Activated CD8-positive, alpha-beta T cell treated with anti-CD3 and anti-CD28 coated beads for 36 hours (primary cell): ENCODE measurements around the gene ADCY6. TPM values are rescaled to one million over a fixed set of nuclear protein-coding genes. Genes with fewer than 3 reads are reported as not detected.

Experiments used
- ATAC-seq: fragments of 200-7000 bp; cut with Tn5 transposase; one replicate; pipeline ENCODE4 v1.10.0; 2021; ENCODE audit warnings: mild to moderate bottlenecking, moderate library complexity
- CTCF ChIA-PET: fragments of 350-600 bp; sonication (Branson Sonifier 250); formaldehyde crosslinking; loops from one replicate; lab custom pipeline; 2021; ENCODE audit warnings: antibody characterized with exemption; lab: Charles Lee
- POLR2A ChIA-PET: fragments of 350-600 bp; sonication (Branson Sonifier 250); formaldehyde crosslinking; loops from one replicate; lab custom pipeline; 2021; ENCODE audit warnings: antibody characterized with exemption; lab: Charles Lee
- DNase-seq: peaks from one replicate; pipeline ENCODE4 v3.0.0-alpha.2; 2020
- H3K27ac Mint-ChIP-seq: one replicate; pipeline ENCODE4 v1.8.0; 2021; ENCODE audit warnings: mild to moderate bottlenecking, mixed read lengths
- H3K27me3 Mint-ChIP-seq: one replicate; pipeline ENCODE4 v1.8.0; 2021; ENCODE audit warnings: mixed read lengths
- H3K36me3 Mint-ChIP-seq: one replicate; pipeline ENCODE4 v1.8.0; 2021; ENCODE audit warnings: low read depth, mixed read lengths
- H3K4me1 Mint-ChIP-seq: one replicate; pipeline ENCODE4 v1.8.0; 2021; ENCODE audit warnings: low read depth, mixed read lengths
- H3K4me3 Mint-ChIP-seq: one replicate; pipeline ENCODE4 v1.8.0; 2021; ENCODE audit warnings: mild to moderate bottlenecking, moderate library complexity, mixed read lengths
- H3K9me3 Mint-ChIP-seq: one replicate; pipeline ENCODE4 v1.8.0; 2021; ENCODE audit warnings: mixed read lengths
- intact Hi-C: fragments of 100-400 bp; cut with micrococcal nuclease; formaldehyde crosslinking; loops from one replicate; pipeline ENCODE4 v1.10.0; 2022
- total RNA-seq, 2 experiments: library from RNA; stranded (reverse); gene quantifications; one replicate each; pipeline ENCODE4 v1.2.3, GENCODE V29; 2021
- TF ChIP-seq, protein P1 (sequence below): fragments of 200-600 bp; IDR thresholded peaks from one replicate; pipeline ENCODE4 v1.8.0; 2022; ENCODE audit warnings: antibody characterized with exemption, mild to moderate bottlenecking

Gene ADCY6
- total RNA-seq, 2 experiments from 2014 or later, result not detected

DNA sequence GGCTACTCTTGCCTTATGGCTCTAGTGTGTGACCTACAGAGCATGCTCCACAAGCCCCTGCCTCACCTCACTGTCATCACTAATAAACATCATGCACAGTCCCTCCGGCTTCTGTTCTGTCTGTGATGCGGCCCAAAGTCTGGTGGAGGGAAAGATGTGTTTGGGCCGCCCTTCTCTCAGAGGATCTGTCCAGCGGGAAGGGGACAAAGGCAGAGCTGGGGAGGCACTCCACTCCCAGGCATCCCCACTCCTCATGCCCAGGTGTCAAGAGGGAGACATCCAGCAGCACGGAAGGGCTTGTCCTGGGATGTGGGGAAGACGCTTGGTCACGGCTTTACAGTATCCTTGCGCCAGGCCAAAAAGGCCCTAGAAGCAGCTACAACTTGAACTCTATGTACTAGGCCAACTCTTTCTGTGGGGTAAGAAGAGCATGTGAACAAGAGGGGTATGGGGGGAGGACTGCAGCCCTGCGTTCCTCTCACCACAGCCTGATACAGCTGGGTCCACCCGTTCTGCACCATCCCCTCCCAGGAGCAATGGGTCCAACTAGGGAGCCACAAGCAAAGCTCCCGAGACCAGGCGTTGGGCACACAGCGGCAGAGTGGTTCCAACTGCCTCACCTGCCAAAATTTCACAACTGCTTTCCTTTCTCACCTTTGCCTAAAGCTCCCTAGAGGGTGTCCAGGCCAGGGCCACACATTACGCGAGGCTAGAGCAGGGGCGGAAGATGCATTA is 40.1 kb upstream of the ADCY6 start:
- no peak for ATAC-seq
- no peaks in the 10 kb centered on the region for H3K27me3 Mint-ChIP-seq
- H3K27ac Mint-ChIP-seq, result no peak overlapping the region
- no peaks in the 10 kb centered on the region for H3K9me3 Mint-ChIP-seq
- ChIA-PET CTCF (interaction anchor here (5.3 kb wide), 1 partner anchor 14 kb away, joined by 29 read pairs; no protein-coding TSS in a partner anchor), POLR2A (interaction anchor here (1.1 kb wide), 1 partner anchor 9 kb away, joined by 3 read pairs; no protein-coding TSS in a partner anchor)
- H3K4me3 Mint-ChIP-seq, result no peak overlapping the region
- H3K4me1 Mint-ChIP-seq, result no peaks in the 10 kb centered on the region
- H3K36me3 Mint-ChIP-seq, result peaks cover 26% of the 10 kb centered on the region
- intact Hi-C loops, result no loop called here
- TF ChIP-seq, protein P1, sequence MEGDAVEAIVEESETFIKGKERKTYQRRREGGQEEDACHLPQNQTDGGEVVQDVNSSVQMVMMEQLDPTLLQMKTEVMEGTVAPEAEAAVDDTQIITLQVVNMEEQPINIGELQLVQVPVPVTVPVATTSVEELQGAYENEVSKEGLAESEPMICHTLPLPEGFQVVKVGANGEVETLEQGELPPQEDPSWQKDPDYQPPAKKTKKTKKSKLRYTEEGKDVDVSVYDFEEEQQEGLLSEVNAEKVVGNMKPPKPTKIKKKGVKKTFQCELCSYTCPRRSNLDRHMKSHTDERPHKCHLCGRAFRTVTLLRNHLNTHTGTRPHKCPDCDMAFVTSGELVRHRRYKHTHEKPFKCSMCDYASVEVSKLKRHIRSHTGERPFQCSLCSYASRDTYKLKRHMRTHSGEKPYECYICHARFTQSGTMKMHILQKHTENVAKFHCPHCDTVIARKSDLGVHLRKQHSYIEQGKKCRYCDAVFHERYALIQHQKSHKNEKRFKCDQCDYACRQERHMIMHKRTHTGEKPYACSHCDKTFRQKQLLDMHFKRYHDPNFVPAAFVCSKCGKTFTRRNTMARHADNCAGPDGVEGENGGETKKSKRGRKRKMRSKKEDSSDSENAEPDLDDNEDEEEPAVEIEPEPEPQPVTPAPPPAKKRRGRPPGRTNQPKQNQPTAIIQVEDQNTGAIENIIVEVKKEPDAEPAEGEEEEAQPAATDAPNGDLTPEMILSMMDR, result no peak
- no peak for DNase-seq

DNA sequence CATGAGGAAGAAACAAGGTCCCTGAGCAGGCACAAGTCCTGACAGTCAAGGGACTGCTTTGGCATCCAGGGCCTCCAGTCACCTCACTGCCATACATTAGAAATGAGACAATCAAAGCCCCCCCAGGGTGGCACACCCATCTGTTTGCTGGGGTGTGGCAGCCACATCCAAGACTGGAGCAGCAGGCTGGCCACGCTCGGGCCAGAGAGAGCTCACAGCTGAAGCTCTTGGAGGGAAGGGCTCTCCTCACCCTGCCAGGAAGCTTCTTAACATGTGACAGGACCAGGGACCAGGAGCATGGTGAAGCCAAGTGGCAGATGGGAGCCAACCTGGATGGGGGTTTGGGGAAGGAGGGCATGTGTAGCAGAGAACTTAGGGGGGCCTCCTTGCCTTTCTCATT is 39.4 kb upstream of the ADCY6 start:
- H3K27me3 Mint-ChIP-seq, result no peaks in the 10 kb centered on the region
- no peak overlapping the region for H3K4me3 Mint-ChIP-seq
- H3K9me3 Mint-ChIP-seq, result no peaks in the 10 kb centered on the region
- DNase-seq (no peak), ATAC-seq (no peak)
- ChIA-PET CTCF (interaction anchor here (1.7 to 5.3 kb wide), 2 partner anchors 9 to 13 kb away, joined by 4 to 29 read pairs; partner anchors contain the start of gene CACNB3), POLR2A (interaction anchor here (1.1 to 1.2 kb wide), 2 partner anchors 13 to 125 kb away, joined by 3 read pairs; no protein-coding TSS in a partner anchor)
- TF ChIP-seq, protein P1, result no peak
- no peaks in the 10 kb centered on the region for H3K4me1 Mint-ChIP-seq
- no peak overlapping the region for H3K27ac Mint-ChIP-seq
- intact Hi-C loops, result no loop called here
- peaks cover 22% of the 10 kb centered on the region for H3K36me3 Mint-ChIP-seq

DNA sequence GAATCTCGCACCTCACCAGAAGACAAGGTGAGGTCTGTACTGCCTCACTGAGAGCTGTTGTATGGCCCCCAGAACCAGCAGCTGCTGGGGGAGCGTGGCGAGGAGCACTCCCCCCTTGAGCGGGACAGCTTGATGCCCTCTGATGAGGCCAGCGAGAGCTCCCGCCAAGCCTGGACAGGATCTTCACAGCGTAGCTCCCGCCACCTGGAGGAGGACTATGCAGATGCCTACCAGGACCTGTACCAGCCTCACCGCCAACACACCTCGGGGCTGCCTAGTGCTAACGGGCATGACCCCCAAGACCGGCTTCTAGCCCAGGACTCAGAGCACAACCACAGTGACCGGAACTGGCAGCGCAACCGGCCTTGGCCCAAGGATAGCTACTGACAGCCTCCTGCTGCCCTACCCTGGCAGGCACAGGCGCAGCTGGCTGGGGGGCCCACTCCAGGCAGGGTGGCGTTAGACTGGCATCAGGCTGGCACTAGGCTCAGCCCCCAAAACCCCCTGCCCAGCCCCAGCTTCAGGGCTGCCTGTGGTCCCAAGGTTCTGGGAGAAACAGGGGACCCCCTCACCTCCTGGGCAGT is 38.7 kb upstream of the ADCY6 start:
- Mint-ChIP-seq H3K4me3 (no peak overlapping the region), H3K36me3 (peaks cover 20% of the 10 kb centered on the region), H3K9me3 (no peaks in the 10 kb centered on the region), H3K27me3 (no peaks in the 10 kb centered on the region), H3K27ac (no peak overlapping the region), H3K4me1 (no peaks in the 10 kb centered on the region)
- POLR2A ChIA-PET, result interaction anchor here (1.0 to 1.9 kb wide), 6 partner anchors 11 to 124 kb away, joined by 3 to 9 read pairs (median 3); no protein-coding TSS in a partner anchor
- CTCF ChIA-PET, result interaction anchor here (0.6 to 5.3 kb wide), 3 partner anchors 9 to 62 kb away, joined by 3 to 29 read pairs (median 4); partner anchors contain the start of gene CACNB3
- intact Hi-C loops, result no loop called here
- ATAC-seq, result no peak
- TF ChIP-seq, protein P1, result no peak
- DNase-seq, result no peak

DNA sequence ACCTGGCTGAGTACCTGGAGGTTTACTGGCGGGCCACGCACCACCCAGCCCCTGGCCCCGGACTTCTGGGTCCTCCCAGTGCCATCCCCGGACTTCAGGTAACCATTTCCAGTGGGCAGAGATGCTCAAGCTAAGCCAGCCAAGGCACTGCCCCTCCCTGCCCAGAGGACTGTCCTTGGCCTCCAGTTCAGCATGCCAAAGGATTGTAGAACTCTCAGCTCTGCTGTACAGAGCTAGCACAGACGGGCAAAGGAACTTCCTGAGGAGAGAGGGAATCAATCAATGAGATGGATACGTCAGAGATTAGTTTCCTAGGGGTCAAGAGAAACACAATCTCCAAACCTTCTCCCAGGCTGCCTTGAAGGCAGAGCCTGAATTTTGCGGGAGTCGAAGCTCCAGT is 38.1 kb upstream of the ADCY6 start:
- no peak for ATAC-seq
- no peak overlapping the region for H3K4me3 Mint-ChIP-seq
- POLR2A ChIA-PET, result interaction anchor here (1.0 to 1.9 kb wide), 4 partner anchors 11 to 23 kb away, joined by 3 to 9 read pairs (median 3); no protein-coding TSS in a partner anchor

More for the DNA sequence above, 38.1 kb upstream of the ADCY6 start:
- H3K36me3 Mint-ChIP-seq, result peaks cover 15% of the 10 kb centered on the region
- H3K4me1 Mint-ChIP-seq, result no peaks in the 10 kb centered on the region
- CTCF ChIA-PET, result interaction anchor here (0.6 to 5.3 kb wide), 4 partner anchors 8 to 63 kb away, joined by 3 to 29 read pairs (median 4); partner anchors contain the start of gene CACNB3
- intact Hi-C loops, result no loop called here
- no peak overlapping the region for H3K27ac Mint-ChIP-seq
- no peaks in the 10 kb centered on the region for H3K9me3 Mint-ChIP-seq
- TF ChIP-seq, protein P1, result no peak
- no peaks in the 10 kb centered on the region for H3K27me3 Mint-ChIP-seq
- DNase-seq, result no peak
